Activated CD8-positive, alpha-beta memory T cell treated with anti-CD3 and anti-CD28 coated beads for 1 hour (primary cell): Measurements from ENCODE around the gene ZNF215.
"Not testable (repeated sequence)": the region's sequence is repeated elsewhere in the genome, so short reads cannot be mapped to it uniquely, and the experiment has no call there.

Experiments used
- DNase-seq, 2 donors: peaks; one replicate each; pipeline ENCODE4 v3.0.0-alpha.2; 2020; ENCODE audit warnings: low read depth in 1 of 2; ENCODE audit errors: extremely low read depth in 1 of 2

ZNF215 gene

DNA sequence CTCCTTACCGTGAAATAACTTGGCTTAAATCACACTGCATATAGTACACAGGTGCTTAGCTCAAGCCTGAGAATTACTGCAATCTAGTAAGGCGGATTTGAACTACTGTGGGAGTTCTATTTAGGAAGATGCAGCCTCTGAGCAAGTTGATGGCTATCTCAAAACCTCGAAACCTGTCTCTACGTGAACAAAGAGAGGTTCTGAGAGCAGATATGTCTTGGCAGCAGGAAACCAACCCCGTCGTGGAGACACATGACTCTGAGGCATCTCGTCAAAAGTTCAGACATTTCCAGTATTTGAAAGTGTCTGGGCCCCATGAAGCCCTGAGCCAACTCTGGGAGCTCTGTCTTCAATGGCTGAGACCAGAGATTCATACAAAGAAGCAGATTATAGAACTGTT is 5.9 kb downstream of the ZNF215 start:
- no peak for DNase-seq

- no peak for DNase-seq
Observed at GRCh38 chr11:6941970-6942369, 15.7 kb downstream of the ZNF215 start.

DNA sequence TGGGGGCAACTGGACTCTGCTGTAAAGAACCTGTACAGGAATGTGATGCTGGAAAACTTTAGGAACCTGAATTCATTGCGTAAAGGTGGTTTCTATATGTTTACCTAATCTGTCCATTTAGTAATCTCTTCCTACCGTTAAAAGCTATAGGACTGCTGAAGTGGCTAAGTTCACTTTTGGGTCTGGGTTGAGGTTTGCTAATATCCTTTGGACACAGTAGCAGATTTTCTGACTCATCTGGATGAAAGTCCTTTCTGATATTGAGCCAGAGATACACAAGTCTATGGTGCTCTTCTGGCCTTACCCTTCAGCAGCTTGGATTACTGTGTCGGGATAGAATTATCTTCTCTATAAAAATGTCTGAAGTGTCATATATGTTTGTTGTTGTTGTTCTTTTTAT is 16.9 kb downstream of the ZNF215 start:
- DNase-seq: no peak

GRCh38 chr11:6954248-6954647 is 28.0 kb downstream of the ZNF215 start:
- not testable (repeated sequence) for DNase-seq

DNA sequence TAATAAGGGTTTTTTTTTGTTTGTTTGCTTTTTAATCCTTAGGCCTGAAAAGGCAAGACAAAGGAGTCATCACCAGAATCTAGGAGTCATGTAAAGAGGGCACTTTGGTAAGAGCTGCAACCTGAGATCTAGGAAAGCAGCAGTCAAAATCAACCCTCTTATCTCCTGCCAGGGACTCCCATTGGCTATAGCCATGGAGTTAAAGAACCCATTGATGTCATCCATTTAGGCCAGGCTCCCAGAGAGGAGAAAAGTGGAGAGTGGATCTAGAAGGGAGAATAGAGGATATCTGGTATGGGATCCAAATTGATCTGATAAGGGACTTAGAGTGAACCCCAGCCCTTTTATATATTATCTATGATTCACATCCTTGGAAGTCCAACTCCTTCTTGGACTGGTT is 35.9 kb downstream of the ZNF215 start:
- no peak for DNase-seq

- DNase-seq: no peak
Observed at GRCh38 chr11:6962673-6963072, 36.4 kb downstream of the ZNF215 start.

GRCh38 chr11:6968816-6969215 is 42.6 kb downstream of the ZNF215 start:
- no peak for DNase-seq

GRCh38 chr11:6969854-6970253 is 43.6 kb downstream of the ZNF215 start:
- DNase-seq: not testable (repeated sequence)

- no peak for DNase-seq
Observed at GRCh38 chr11:6979365-6979764, 53.1 kb downstream of the ZNF215 start.

DNA sequence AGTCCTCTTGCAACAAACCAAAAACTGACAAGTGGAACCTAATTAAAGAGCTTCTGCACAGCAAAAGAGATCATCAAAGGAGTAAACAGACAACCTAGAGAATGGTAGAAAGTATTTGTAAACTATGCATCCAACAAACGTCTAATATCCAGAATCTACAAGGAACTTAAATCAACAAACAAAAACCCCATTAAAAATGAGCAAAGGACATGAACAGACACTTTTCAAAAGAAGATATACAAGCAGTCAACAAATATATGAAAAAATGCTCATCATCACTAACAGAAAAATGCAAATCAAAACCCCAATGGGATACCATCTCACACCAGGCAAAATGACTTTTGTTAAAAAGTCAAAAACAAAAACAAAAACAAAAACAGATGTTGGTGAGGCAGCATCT is 60.3 kb downstream of the ZNF215 start:
- DNase-seq: no peak

DNA sequence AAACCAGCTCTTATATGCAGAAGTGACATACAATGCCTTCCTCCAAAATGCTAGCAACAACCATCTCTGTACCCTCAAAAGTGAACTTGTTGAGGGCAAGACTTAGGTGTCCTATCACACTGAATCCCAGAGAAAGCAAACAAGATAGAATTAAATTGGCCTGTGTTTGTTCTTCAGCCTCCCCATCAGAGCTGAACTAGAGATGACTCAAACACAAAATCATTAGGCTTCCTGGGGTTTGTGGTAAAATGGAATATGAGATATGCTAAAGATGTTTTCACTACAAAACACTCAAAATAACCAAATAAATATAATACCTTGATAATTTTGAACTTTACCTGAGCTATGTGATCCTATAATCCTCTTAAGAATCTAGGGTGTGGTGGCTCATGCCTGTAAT is 62.3 kb downstream of the ZNF215 start:
- DNase-seq: no peak

- no peak for DNase-seq
Observed at GRCh38 chr11:6991227-6991626, 65.0 kb downstream of the ZNF215 start.

DNA sequence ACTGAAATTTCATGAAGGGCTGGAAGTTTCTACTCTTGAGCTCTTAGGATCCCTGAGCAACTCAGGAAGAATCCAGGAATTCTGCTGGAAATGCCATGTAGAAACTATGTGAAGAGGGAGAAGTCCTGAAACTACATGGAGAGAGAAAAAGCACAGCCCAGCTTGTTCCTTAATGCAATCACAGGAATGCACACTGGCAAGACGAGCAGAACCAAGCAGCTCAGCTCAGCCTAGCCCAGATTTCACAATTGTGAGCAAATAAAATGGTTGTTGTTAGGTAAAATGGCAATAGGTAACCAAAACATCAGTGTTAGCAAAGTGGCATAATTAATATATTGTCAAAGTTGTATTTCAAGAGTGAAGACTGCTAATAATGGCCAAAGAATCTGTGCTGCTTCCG is 65.8 kb downstream of the ZNF215 start:
- DNase-seq: no peak

DNA sequence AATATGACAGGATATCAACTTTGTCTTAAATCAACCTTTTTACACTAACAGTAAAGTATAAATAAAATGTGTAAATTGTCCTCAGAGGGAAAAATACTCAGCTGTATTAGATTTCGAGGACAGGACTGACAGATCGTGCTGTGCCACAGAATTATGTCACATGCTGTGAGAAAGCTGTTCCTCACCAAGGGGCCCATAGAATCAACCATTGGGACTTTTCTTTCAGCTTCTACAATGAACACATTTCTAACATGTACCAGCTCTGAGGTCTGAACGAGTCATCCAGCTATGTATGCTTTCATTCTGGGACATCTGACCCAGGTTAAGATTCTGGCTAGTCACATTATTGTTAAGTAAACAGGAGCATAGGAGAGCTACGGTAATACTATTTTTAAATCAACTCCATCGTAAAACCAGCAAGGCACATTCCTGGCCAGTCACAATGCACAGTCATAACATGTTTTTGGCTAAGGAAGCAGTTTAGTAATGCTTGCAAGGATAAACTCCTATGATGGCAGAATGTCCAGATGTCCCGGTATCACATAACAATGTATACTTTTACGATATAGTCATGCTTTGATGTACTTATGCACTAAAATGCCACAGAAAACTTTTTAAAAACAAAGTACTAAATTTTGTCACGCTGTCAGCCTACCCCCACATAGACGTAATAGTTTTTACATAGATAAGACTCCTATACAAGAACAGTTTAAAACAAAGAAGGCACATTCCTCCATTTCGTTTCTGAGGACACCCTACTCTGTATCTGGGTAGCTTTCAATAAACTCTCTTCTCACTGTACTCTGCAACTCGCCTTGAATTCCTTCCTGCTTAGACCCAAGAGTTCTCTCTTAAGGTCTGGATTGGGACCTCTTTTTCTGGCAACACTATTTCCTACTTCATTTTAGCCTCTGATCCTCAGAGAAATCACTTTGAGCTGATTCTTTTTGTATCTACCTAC is 66.5 kb downstream of the ZNF215 start:
- no peak for DNase-seq

GRCh38 chr11:6995703-6996102 is 69.5 kb downstream of the ZNF215 start:
- no peak for DNase-seq

- no peak for DNase-seq
Observed at GRCh38 chr11:7004482-7004881, 78.3 kb downstream of the ZNF215 start.
